Skeletal muscle tissue (tissue), 4 donors: ENCODE data around the gene MRPL34. TPM values are rescaled to one million over a fixed set of nuclear protein-coding genes. Genes with fewer than 3 reads are reported as not detected.

Experiments
- H3K27ac ChIP-seq: one replicate; pipeline ENCODE4 v1.7.0; 2013; ENCODE audit warnings: mild to moderate bottlenecking, low read depth, low read length, inconsistent platforms
- H3K27me3 ChIP-seq, 3 donors: one replicate each; pipeline ENCODE4 v1.7.0; 2013; ENCODE audit warnings: low read length in 3 of 3; ENCODE audit not compliant: control insufficient read depth in 3 of 3, insufficient read depth in 3 of 3
- H3K36me3 ChIP-seq, 3 donors: one replicate each; pipeline ENCODE4 v1.7.0; 2013; ENCODE audit warnings: low read length in 3 of 3; ENCODE audit not compliant: control insufficient read depth in 3 of 3, insufficient read depth in 3 of 3
- H3K4me1 ChIP-seq, 3 donors: one replicate each; pipeline ENCODE4 v1.7.0; 2013; ENCODE audit warnings: low read length in 3 of 3, mild to moderate bottlenecking in 3 of 3; ENCODE audit not compliant: control insufficient read depth in 3 of 3, insufficient read depth in 3 of 3
- H3K4me3 ChIP-seq, 3 donors: one replicate each; pipeline ENCODE4 v1.7.0; 2013; ENCODE audit warnings: low read length in 3 of 3
- H3K9ac ChIP-seq, 3 donors: one replicate each; pipeline ENCODE4 v1.7.0; 2013; ENCODE audit warnings: low read length in 3 of 3, mild to moderate bottlenecking in 3 of 3, moderate library complexity in 2 of 3, low read depth in 1 of 3
- H3K9me3 ChIP-seq, 3 donors: one replicate each; pipeline ENCODE4 v1.7.0; 2013; ENCODE audit warnings: low read length in 3 of 3; ENCODE audit not compliant: control insufficient read depth in 3 of 3
- total RNA-seq: library from RNA; depleted of rRNA; stranded (reverse); fragments of >200 nt; gene quantifications from one replicate; pipeline ENCODE4 v1.2.3, GENCODE V29; 2014
- donor health status: Osteomylitis.

The MRPL34 gene
- 11.5 TPM for total RNA-seq

DNA sequence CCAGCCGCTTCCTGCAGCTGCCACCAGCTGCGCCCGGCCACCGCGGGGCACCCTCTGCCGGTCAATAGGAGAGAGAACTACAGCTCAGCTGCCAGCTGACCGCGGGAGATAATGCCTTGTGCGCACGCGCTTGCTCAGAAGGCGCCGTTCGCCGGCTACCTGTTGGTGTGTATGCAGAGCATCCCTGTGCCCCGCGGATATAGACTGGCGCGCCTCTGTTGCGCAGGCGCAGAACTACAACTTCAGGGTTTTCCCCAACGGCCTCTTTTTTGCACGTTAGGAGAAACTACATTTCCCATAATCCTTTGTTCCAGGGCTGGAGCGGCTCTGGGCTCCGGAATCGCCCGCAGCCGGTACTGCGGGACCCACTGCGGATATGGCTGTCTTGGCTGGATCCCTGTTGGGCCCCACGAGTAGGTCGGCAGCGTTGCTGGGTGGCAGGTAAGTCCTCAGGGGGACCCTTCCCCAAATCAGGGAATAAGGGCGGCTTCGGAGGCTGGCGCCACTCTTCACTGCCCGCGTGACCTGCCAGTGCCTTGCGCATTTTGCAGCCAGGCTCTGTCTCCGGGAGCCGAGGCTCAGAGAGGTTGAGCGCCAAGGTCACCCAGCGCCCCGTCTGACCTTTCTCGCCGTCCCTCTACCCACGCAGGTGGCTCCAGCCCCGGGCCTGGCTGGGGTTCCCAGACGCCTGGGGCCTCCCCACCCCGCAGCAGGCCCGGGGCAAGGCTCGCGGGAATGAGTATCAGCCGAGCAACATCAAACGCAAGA, at the start of gene MRPL34:
Gene MRPL34 (plus strand): TSS at position 356 of the 768 bp plus-strand sequence. CDS start 21 bp downstream, at position 377.
- H3K9ac ChIP-seq, result peak within 1 kb of the TSS; percentile 87 to 95 (median 89)
- H3K9me3 ChIP-seq, result no peaks in the 10 kb centered on the region
- peaks cover 0 to 2% (median 2%) of the 10 kb centered on the region in 3 donors for H3K36me3 ChIP-seq
- no peaks in the 10 kb centered on the region for H3K27me3 ChIP-seq
- peak within 1 kb of the TSS; percentile 88 for H3K27ac ChIP-seq
- peaks cover 39 to 63% (median 52%) of the 10 kb centered on the region in 3 donors for H3K4me1 ChIP-seq
- H3K4me3 ChIP-seq, result peak within 1 kb of the TSS; percentile 88 to 95 (median 93)

DNA sequence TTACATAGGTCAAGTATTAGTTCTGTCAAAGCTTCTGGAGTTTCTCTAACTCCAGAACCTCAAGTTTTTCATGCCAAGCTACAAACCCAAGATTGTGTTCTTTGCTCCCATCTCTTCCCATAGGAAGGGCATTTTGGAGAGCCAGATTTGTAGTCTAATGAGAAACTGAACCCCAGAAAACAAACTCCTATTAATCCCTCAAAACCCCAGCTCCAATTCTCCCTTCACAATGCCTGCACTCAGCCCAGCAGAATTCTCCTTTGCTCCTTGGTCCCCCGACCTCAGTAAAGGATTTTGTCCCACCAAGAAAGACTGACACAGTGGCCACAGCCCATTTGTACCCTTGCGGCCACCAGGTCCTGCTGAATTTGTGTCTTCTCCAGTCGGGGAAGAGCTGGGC, 49.5 kb upstream of the MRPL34 start:
- no peak overlapping the region for H3K4me3 ChIP-seq
- peaks cover 0 to 7% (median 2%) of the 10 kb centered on the region in 3 donors for H3K4me1 ChIP-seq
- H3K27ac ChIP-seq, result no peak overlapping the region
- peaks cover 0 to 6% (median 4%) of the 10 kb centered on the region in 3 donors for H3K36me3 ChIP-seq
- no peaks in the 10 kb centered on the region for H3K9me3 ChIP-seq
- H3K9ac ChIP-seq, result no peak overlapping the region
- H3K27me3 ChIP-seq, result peaks cover 0 to 8% (median 3%) of the 10 kb centered on the region in 3 donors

DNA sequence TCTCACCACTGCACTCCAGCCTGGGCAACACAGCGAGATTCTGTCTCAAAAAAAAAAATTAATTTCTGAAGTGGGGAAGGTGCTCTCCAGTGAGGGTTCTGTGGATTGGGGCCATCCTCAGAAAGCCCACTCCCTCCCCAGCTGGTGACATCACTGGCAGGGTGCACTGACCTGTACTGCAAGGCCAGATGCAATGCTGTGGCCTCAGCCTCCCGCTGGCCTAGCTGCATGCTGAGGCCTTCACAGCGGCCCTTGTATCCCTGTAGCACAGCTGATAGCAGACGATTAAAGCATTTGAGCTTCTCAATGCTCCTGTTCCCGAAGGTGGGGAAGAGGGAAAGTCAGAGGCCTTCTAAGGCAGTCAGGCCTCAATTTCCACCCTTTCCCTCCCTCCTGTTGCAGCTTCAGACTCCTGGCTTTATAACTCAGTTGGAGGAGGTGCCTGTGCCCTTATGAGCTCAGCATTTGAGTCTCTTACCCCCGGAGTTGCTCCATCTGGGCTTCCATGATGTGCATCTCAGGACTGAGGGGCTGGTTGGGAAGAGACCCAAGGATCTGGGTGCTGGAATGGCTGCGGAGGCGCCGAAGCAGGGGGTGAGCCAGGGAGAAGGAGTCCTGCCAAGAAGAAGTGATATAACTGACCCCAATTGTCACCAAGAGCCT, 46.4 kb upstream of the MRPL34 start:
- Histone ChIP-seq H3K9me3 (no peaks in the 10 kb centered on the region), H3K4me1 (peaks cover 0 to 7% (median 2%) of the 10 kb centered on the region in 3 donors), H3K36me3 (peaks cover 0 to 4% (median 3%) of the 10 kb centered on the region in 3 donors), H3K9ac (no peak overlapping the region), H3K27ac (no peak overlapping the region), H3K27me3 (peaks cover 0 to 3% (median 2%) of the 10 kb centered on the region in 3 donors), H3K4me3 (no peak overlapping the region)

DNA sequence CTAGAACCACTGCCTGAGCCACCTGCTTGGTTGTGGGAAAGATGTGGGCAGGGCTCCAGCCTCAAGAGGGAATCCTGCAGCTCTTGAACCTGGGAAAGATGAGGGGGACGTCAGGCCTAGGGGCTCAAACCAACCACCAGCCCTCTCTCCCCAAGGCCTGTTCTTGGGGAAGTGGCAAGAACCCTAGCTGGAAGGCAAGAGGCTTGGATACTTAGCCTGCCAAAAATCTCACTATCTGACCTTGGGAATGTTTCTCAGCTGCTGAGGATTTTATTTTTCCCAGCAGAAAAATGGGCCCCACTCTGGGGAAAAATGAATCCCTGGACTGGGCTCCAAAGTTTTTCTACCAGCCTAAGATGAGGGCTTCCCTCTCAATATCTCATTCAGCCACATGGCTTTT, 45.7 kb upstream of the MRPL34 start:
- H3K9ac ChIP-seq, result no peak overlapping the region
- no peak overlapping the region for H3K4me3 ChIP-seq
- H3K4me1 ChIP-seq, result peaks cover 0 to 7% (median 2%) of the 10 kb centered on the region in 3 donors

DNA sequence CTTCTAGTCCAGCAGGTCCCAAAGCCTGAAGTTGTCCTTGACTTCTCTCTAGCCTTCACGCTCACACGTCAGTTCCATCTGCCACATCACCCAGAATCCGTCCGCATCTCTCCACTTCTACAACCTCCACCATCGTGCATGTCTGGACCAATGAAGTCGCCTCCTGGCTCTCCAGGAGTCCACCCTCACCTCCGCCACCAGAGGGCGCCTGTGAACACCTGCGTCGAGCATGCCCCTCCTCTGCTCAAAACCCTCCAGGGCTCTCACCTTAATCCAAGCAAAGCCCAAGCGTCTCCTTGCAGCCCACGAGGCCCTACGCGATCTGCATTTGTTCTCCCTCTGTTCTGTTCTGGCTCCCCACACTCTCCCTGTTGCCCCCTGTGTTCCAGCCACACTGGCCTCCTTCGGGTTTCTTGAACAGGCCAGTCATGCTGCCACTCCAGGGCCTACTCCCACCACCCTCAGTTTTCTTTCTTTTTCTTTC, 44.8 kb upstream of the MRPL34 start:
- Histone ChIP-seq H3K9me3 (no peaks in the 10 kb centered on the region), H3K4me3 (no peak overlapping the region), H3K4me1 (peaks cover 0 to 7% (median 2%) of the 10 kb centered on the region in 3 donors), H3K9ac (peak overlapping the region in 1 of 3 donors; percentile 57), H3K36me3 (peaks cover 0 to 4% (median 3%) of the 10 kb centered on the region in 3 donors), H3K27ac (no peak overlapping the region), H3K27me3 (no peaks in the 10 kb centered on the region)

More for the DNA sequence above, 45.7 kb upstream of the MRPL34 start:
- Histone ChIP-seq H3K27ac (no peak overlapping the region), H3K36me3 (peaks cover 0 to 4% (median 3%) of the 10 kb centered on the region in 3 donors), H3K9me3 (no peaks in the 10 kb centered on the region), H3K27me3 (peaks cover 0 to 3% (median 0%) of the 10 kb centered on the region in 3 donors)

DNA sequence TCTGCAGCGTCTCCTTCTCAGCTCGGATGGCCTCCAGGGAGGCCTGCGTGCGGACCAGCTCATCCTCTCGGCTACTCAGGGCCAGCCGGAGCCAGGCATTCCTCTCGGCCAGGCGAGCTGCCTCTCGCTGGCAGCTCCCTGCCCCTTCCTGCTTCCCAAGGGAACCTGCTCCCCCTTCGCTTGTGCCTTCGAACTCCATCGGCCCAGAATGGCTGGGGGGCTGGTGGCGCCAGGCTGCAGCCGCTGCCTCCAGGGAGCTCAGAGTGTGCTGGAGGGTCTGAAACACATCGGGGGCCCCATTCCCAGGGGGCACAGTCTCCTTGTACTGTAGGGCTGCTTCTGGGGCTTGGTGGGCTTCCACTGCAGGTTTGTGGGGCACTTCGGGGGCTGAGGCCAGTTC, 43.1 kb upstream of the MRPL34 start:
- no peaks in the 10 kb centered on the region for H3K27me3 ChIP-seq
- no peak overlapping the region for H3K27ac ChIP-seq
- peaks cover 0 to 3% (median 0%) of the 10 kb centered on the region in 3 donors for H3K36me3 ChIP-seq
- H3K4me1 ChIP-seq, result peaks cover 0 to 10% (median 4%) of the 10 kb centered on the region in 3 donors
- H3K9me3 ChIP-seq, result no peaks in the 10 kb centered on the region
- H3K4me3 ChIP-seq, result no peak overlapping the region
- peak overlapping the region in 1 of 3 donors; percentile 25 for H3K9ac ChIP-seq

DNA sequence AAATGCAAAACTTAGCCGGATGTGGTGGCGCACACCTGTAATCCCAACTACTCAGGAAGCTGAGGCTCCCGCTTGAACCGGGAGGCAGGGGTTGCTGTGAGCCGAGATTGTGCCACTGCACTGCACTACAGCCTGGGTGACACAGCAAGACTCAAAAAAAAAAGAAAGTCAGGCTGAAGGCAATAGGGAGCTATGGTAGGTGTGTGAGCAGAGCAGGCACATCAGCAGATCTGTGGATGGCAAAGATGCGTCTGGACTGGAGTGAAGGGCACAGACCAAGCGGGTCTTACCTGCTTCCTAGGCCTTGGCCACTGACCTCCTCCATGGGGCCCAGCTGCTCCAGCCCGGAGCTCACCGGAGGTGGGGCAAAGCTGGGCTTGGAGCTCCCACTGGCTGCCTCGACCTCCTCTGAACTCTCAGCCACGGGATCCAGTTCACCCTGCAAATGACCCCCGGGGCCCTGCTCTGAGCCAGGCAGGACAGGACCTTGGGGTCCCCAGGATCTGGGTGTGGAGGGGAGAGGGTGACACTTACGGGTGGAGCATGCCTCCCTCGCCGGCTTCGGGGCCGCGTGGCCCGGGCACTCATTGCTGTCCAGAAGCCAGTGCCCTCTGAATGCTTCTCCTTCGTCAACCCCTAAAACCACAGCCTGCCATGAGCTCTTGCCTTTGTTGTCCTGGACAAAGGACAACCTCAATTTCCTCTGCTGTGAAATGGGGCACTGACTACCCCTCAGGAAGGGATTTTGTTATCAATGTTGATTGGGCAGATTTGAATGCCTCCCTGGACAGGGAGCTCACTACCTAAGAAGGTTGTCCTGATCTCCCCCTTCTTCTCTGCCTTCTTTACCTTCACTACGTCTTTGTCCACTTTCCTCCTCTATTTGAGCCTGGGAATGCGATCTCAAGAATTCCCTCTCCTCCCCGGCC, 41.7 kb upstream of the MRPL34 start:
- Histone ChIP-seq H3K27ac (peak overlapping the region; percentile 14), H3K36me3 (peaks cover 0 to 4% (median 3%) of the 10 kb centered on the region in 3 donors), H3K27me3 (no peaks in the 10 kb centered on the region), H3K9ac (peak overlapping the region; percentile 25 to 52 (median 45)), H3K4me3 (peak overlapping the region; percentile 46 to 63 (median 55)), H3K9me3 (no peaks in the 10 kb centered on the region), H3K4me1 (peaks cover 8 to 18% (median 11%) of the 10 kb centered on the region in 3 donors)

DNA sequence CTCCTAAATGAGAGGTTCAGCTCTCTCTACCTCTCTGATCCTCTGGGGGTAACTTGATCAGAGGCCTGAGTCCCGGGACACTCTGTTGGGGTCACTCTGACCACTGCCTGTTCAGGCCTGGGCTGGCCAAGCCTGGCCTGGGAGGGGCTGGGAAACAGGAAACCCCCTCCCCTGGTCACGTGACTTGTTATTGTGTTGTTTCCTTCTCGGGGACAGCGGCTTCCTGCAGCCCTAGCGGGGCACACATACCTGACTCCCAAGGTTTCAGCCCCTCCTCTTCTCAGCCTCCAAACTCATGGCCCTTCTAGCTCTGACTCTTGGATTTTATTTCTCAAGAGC, 41.1 kb upstream of the MRPL34 start, which contains the start of gene USHBP1:
Gene USHBP1 (minus strand): TSS at position 105 of the 339 bp plus-strand sequence. CDS start 446 bp downstream, outside the sequence.
- Histone ChIP-seq H3K9me3 (no peaks in the 10 kb centered on the region), H3K4me3 (peak within 1 kb of the TSS; percentile 46 to 63 (median 55)), H3K27me3 (no peaks in the 10 kb centered on the region), H3K36me3 (peaks cover 0 to 6% (median 4%) of the 10 kb centered on the region in 3 donors), H3K27ac (peak within 1 kb of the TSS; percentile 14), H3K4me1 (peaks cover 8 to 18% (median 11%) of the 10 kb centered on the region in 3 donors), H3K9ac (peak within 1 kb of the TSS; percentile 25 to 52 (median 45))

DNA sequence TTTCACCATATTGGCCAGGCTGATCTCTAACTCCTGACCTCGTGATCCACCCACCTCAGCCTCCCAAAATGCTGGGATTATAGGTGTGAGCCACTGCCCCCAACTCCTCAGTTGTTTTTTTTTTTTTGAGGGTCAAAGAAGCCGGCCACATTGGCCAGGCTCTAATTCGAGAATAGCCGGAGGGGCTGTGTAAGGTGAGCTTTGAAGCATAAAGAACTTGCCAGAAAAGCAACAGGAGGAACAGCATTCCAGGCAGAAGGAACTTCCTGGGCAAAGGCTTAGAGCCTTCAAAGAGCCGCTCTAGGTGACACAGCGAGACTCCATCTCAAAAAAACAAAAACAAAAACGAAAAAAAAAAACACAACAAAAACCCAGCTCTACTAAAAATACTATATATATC, 39.6 kb upstream of the MRPL34 start:
- Histone ChIP-seq H3K27me3 (no peaks in the 10 kb centered on the region), H3K9me3 (no peaks in the 10 kb centered on the region), H3K4me1 (peaks cover 8 to 11% (median 10%) of the 10 kb centered on the region in 3 donors), H3K36me3 (peaks cover 3 to 9% (median 8%) of the 10 kb centered on the region in 3 donors), H3K27ac (no peak overlapping the region), H3K9ac (no peak overlapping the region), H3K4me3 (no peak overlapping the region)
